ENCODE data around the gene EIF4B.

DNA sequence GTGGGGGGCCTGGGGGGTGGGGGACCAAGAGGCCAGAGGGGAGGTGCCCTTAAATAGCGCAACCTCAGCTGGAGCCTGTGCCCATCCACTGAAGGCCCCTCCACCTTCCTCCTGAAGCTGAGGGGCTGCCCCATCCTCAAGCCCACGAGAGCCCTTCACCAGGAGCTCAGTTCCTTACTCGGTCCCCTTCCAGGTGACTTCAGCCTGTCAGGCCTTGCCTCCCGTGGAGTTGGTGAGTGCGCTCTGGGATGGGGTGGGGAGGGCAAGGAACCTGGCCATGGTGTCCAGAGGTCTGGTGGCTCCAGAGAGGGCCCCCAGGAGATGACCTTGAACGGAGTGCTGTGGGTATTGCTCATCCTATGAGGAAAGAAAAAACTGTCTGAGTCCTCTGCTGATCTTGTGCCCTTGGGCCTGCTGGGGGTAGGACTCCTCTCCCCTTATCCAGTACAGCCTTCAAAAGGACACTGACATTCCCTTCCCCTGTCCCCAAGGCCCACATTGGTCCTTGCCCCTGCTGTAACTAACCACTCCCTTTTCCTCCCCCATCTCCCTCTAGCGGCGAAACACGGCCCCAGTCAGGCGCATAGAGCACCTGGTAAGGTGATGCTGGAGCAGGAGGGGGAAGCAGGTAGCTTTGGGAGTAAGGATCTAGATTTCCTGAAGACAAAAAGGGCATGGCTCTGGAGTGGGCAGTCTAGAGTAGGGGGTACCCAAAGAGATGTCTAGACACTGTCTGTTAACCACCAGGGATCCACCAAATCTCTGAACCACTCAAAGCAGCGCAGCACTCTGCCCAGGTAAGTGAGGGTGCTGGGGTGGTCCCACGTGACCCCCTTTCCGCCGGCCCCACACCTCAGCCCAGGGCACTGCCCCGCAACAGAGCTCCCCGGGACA lies 47.2 kb downstream of the EIF4B start:
- TF ChIP-seq, protein P1, sequence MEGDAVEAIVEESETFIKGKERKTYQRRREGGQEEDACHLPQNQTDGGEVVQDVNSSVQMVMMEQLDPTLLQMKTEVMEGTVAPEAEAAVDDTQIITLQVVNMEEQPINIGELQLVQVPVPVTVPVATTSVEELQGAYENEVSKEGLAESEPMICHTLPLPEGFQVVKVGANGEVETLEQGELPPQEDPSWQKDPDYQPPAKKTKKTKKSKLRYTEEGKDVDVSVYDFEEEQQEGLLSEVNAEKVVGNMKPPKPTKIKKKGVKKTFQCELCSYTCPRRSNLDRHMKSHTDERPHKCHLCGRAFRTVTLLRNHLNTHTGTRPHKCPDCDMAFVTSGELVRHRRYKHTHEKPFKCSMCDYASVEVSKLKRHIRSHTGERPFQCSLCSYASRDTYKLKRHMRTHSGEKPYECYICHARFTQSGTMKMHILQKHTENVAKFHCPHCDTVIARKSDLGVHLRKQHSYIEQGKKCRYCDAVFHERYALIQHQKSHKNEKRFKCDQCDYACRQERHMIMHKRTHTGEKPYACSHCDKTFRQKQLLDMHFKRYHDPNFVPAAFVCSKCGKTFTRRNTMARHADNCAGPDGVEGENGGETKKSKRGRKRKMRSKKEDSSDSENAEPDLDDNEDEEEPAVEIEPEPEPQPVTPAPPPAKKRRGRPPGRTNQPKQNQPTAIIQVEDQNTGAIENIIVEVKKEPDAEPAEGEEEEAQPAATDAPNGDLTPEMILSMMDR (conservative IDR thresholded peaks at IDR 0.05 in 1 of 2, IDR thresholded peaks at IDR 0.05 in 1 of 2; ENCODE audit: extremely low read depth in 1 of 2, insufficient read depth in 1 of 2, low read depth in 1 of 2, low read length in 2 of 2): peak; percentile 96 to 99
- no peak for TF ChIP-seq EZH2 (IDR thresholded peaks at IDR 0.05; ENCODE audit: borderline replicate concordance, low read length)

All from mammary epithelial cell (primary cell).